ENCODE data around the gene ARVCF.

ARVCF gene

GRCh38 chr22:19978748-19979147 is 37.9 kb downstream of the ARVCF start:
- TF ChIP-seq, protein P1, sequence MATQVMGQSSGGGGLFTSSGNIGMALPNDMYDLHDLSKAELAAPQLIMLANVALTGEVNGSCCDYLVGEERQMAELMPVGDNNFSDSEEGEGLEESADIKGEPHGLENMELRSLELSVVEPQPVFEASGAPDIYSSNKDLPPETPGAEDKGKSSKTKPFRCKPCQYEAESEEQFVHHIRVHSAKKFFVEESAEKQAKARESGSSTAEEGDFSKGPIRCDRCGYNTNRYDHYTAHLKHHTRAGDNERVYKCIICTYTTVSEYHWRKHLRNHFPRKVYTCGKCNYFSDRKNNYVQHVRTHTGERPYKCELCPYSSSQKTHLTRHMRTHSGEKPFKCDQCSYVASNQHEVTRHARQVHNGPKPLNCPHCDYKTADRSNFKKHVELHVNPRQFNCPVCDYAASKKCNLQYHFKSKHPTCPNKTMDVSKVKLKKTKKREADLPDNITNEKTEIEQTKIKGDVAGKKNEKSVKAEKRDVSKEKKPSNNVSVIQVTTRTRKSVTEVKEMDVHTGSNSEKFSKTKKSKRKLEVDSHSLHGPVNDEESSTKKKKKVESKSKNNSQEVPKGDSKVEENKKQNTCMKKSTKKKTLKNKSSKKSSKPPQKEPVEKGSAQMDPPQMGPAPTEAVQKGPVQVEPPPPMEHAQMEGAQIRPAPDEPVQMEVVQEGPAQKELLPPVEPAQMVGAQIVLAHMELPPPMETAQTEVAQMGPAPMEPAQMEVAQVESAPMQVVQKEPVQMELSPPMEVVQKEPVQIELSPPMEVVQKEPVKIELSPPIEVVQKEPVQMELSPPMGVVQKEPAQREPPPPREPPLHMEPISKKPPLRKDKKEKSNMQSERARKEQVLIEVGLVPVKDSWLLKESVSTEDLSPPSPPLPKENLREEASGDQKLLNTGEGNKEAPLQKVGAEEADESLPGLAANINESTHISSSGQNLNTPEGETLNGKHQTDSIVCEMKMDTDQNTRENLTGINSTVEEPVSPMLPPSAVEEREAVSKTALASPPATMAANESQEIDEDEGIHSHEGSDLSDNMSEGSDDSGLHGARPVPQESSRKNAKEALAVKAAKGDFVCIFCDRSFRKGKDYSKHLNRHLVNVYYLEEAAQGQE (IDR thresholded peaks at IDR 0.05; ENCODE audit: insufficient read depth in 1 of 2, low read depth in 2 of 2, low read length in 2 of 2) = no peak
- TF ChIP-seq FOXP2 (optimal IDR thresholded peaks at IDR 0.05; ENCODE audit: borderline replicate concordance, extremely low read depth, extremely low read length, insufficient read depth) (no peak), POLR2AphosphoS5 (IDR thresholded peaks at IDR 0.05; ENCODE audit: low read depth, low read length) (no peak), SIN3A (IDR thresholded peaks at IDR 0.05; ENCODE audit: borderline replicate concordance, insufficient read depth, low read length) (no peak), TAF1 (IDR thresholded peaks at IDR 0.05; ENCODE audit: borderline replicate concordance, insufficient read depth, low read length) (no peak)

DNA sequence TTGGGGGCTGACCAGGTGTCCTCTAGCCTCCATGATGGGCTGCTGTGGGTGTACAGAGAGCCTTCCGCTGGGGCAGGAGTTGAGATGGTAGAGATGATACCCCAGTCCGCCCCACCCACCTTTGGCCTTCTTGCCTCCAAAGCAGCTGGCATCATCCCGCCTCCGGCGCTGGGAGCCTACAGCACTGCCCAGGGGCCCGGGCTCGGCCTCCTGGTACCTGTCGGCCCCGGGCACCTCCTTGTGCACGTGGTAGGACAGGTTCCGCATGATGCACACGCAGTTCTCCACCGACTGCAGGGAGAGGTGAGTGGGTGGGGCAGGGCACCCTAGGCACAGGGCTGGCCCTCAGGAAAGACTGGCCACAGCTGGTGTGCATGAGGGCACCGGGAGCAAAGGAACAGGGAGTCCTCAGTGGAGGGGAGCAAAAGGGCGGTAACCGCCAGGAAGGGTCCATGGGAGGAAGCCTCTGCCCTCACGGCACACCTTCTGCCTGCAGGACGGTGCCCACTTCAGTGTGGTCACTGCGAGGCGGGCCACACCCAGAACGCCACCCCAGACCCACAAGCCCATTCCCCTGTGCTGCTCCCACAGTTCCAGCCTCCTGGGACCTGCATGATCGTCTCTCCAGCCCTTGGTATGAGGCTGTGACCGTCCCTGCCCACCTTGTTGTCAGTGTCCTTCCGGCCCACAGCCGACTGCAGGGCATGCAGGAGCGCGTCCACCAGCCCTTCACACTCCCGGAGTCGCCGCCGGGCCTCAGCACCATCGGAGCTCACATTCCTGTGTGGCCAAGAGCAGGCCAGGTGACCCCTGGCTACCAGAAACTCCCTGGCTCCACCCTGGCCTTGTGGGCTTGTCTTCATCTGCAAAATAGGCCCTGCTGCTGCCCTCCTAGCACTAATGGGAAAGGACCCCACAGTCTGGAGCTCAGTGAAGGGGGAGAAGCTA is 39.1 kb downstream of the ARVCF start:
- TF ChIP-seq POLR2AphosphoS5 (IDR thresholded peaks at IDR 0.05; ENCODE audit: low read depth, low read length) (peak; percentile 29; the same call in 1 of the 2 replicates), TAF1 (IDR thresholded peaks at IDR 0.05; ENCODE audit: borderline replicate concordance, insufficient read depth, low read length) (no peak)

DNA sequence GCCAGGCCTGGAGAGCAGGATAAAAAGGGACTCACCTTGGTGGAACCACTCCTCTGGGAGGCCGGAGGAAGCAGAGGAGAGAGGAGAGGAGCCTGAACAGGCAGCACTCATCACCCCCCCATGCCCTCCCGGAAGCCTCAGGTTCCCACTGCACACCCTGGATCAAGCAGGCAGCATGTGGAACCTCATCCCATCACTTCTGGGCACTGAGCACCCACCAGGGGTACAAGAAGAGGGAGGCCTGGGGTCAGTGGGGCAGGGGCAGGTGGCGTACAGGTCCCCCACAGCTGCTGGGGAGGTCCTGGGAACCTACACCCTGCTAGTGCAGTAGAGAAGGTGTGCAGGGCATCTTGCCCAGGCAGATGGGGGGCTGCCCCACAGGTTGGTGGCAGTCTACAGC is 40.0 kb downstream of the ARVCF start:
- no peak for TF ChIP-seq FOXP2 (optimal IDR thresholded peaks at IDR 0.05; ENCODE audit: borderline replicate concordance, extremely low read depth, extremely low read length, insufficient read depth)
- TF ChIP-seq TAF1 (IDR thresholded peaks at IDR 0.05; ENCODE audit: borderline replicate concordance, insufficient read depth, low read length) = no peak
- no peak for TF ChIP-seq POLR2AphosphoS5 (IDR thresholded peaks at IDR 0.05; ENCODE audit: low read depth, low read length)
- TF ChIP-seq, protein P1 (IDR thresholded peaks at IDR 0.05; ENCODE audit: insufficient read depth in 1 of 2, low read depth in 2 of 2, low read length in 2 of 2) = no peak
- TF ChIP-seq SIN3A (IDR thresholded peaks at IDR 0.05; ENCODE audit: borderline replicate concordance, insufficient read depth, low read length) = no peak

DNA sequence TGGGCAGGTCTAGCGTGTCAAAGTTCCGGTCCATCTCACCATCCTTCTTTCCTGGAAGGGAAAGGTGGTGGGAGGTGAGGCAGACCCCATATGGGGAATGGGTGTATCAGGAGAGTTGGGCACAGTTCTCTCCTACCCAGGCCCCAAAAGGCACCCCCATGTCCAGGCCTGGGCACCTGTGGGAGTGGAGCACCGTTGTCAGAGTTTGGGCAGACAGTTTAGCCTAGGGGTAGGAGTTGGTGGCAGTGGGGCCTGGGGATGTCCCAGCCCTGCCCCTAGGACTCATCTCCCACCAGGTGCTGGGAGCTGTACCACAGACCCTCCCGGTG is 41.0 kb downstream of the ARVCF start:
- no peak for TF ChIP-seq FOXP2 (optimal IDR thresholded peaks at IDR 0.05; ENCODE audit: borderline replicate concordance, extremely low read depth, extremely low read length, insufficient read depth)

DNA sequence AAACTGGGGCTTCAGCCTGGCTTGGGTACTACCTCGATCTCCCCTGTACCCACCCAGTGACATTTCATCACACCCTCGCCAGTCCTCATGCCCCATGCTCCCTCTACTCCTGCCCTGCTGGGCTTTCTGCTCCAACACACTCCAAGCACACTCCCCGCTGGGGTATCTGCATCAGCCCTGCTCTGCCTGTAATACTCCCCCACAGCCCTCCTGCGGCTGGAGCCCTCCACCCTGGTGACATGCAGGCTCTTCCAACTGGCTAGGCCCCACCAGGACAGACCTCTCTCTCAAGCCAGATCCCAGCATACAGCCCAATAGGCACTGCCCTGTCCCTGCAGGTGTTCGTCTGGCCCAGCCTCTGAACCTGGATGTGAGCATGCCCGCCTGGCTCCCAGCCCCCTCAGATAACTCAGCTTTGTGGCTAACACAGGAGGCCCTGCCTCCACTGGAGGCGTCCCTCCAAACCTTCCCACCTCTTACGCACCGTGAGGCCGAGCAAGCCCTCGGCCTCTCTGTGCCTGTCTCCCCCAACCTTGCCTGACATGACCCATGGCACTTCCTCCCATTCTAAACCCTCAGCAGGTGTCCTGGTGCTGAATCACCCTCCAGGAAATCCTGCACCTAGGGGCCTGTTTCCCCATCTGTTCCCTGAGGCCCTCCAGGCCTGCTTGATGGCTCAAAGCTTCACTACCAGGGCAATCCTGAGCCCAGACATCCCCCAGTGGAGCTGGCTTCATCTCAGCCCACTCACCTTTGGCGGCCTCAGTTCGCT is 41.5 kb downstream of the ARVCF start:
- TF ChIP-seq, protein P1 (IDR thresholded peaks at IDR 0.05; ENCODE audit: insufficient read depth in 1 of 2, low read depth in 2 of 2, low read length in 2 of 2) = no peak
- TF ChIP-seq FOXP2 (optimal IDR thresholded peaks at IDR 0.05; ENCODE audit: borderline replicate concordance, extremely low read depth, extremely low read length, insufficient read depth) (no peak), POLR2AphosphoS5 (IDR thresholded peaks at IDR 0.05; ENCODE audit: low read depth, low read length) (no peak), TAF1 (IDR thresholded peaks at IDR 0.05; ENCODE audit: borderline replicate concordance, insufficient read depth, low read length) (no peak), SIN3A (IDR thresholded peaks at IDR 0.05; ENCODE audit: borderline replicate concordance, insufficient read depth, low read length) (no peak)

All from PFSK-1 (cell line).